PFSK-1 (cell line): Measurements from ENCODE around the gene MAP3K4.

Experiments
- FOXP2 ChIP-seq: optimal IDR thresholded peaks from 2 replicates; pipeline ENCODE3; 2011; ENCODE audit warnings: borderline replicate concordance, control low read depth, inconsistent platforms; ENCODE audit not compliant: insufficient read depth; ENCODE audit errors: extremely low read length, extremely low read depth
- POLR2AphosphoS5 ChIP-seq: IDR thresholded peaks from 2 replicates; pipeline ENCODE4 v1.6.1; 2012; ENCODE audit warnings: low read depth, mild to moderate bottlenecking, control low read depth, low read length, moderate library complexity
- REST ChIP-seq, 2 experiments: IDR thresholded peaks; 2 replicates each; pipeline versions ENCODE4 v1.6.1 to v1.8.0; 2011 to 2012; ENCODE audit warnings: low read depth in 2 of 2, low read length in 2 of 2, control low read depth in 1 of 2, inconsistent platforms in 1 of 2, mild to moderate bottlenecking in 1 of 2, moderate library complexity in 1 of 2; ENCODE audit not compliant: insufficient read depth in 1 of 2
- SIN3A ChIP-seq: IDR thresholded peaks from 2 replicates; pipeline ENCODE4 v1.6.1; 2012; ENCODE audit warnings: mild to moderate bottlenecking, low read length, moderate library complexity, borderline replicate concordance; ENCODE audit not compliant: insufficient read depth
- TAF1 ChIP-seq: IDR thresholded peaks from 2 replicates; pipeline ENCODE4 v1.6.1; 2012; ENCODE audit warnings: low read length, control low read depth, borderline replicate concordance; ENCODE audit not compliant: insufficient read depth

Gene MAP3K4

GRCh38 chr6:160959726-160960435 lies 31.7 kb upstream of the MAP3K4 start:
- TF ChIP-seq SIN3A (no peak), REST (IDR thresholded peaks at IDR 0.05; ENCODE audit: insufficient read depth in 1 of 2, low read depth in 2 of 2, low read length in 2 of 2) (no peak), POLR2AphosphoS5 (no peak), FOXP2 (no peak), TAF1 (no peak)

DNA sequence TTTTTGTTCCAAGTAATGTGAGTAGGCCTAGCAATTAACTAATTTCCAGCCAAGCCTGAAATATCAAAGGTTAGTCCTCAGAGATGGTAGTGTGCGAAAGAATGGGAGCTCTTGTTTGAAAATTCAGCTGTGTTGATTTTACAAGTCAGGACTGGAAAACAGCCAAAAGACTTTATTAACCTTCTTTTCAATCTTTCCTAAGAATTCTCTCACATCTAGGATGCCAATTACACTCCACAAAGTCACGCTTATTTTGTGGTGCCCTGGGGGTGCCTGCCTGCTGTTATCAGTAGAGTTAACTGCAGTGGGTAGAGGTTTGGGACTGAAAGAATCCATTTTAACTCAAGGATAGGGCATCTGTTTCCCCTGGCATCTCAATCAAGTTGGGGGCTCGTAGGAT lies 30.7 kb upstream of the MAP3K4 start:
- TF ChIP-seq FOXP2, result no peak
- TF ChIP-seq REST (IDR thresholded peaks at IDR 0.05; ENCODE audit: insufficient read depth in 1 of 2, low read depth in 2 of 2, low read length in 2 of 2), result no peak
- no peak for TF ChIP-seq SIN3A
- no peak for TF ChIP-seq TAF1
- no peak for TF ChIP-seq POLR2AphosphoS5

DNA sequence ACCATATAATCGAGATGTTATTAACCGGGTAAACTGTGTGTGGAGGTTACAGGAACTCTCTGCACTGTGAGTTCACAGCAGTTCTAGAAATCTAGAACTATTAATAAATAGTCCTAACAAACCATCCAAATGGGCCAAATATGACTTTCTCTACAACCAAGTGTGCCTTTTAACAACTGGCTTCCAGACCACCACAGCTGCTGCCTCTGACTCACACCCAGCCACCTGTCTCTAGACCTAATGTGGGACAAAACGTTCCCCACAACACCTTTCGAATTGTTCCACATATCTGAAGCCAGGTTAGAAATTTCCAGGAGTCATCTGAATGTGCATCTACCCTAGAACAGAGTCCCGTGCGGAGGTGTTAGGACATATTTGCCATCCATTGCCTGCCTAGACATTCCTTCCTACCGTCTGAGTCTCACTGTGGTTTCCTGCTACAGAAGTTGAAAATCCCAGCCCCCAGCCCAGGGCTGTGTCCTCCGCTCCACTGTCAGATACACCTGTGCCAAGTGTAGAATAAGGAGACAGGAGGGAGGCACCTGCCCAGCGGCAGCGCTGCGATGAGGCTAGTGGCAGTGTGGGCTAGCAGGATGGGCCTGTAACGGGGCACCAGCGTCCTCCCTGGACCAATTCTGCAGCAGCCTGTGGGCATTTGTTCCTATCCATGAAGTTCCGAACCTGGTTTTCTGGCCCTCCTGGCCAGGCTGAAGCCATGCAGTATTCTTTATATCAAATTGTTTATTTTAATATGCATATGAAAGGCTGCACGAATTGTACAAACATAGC lies 28.5 kb upstream of the MAP3K4 start:
- TF ChIP-seq SIN3A (no peak), POLR2AphosphoS5 (no peak), REST (IDR thresholded peaks at IDR 0.05; ENCODE audit: insufficient read depth in 1 of 2, low read depth in 2 of 2, low read length in 2 of 2) (no peak), FOXP2 (no peak), TAF1 (no peak)

DNA sequence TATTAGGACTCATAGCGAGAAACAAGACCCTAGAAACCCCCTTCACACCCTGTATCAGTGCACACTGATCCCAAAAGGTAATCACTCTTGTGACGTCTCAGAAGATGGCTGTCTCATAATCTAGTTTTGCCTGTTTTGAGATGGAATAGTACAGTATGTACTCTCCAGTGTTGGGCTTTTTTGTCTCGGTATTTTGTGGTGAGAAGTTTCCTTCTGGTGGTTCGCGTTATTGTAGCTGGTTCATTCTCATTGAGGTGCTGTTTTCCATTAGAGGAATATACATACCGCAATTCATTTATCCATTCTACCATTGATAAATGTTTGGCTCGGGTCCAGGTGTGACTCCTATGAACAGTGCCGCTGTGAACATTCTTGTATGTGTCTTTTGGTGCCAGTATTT lies 27.9 kb upstream of the MAP3K4 start:
- TF ChIP-seq SIN3A (no peak), POLR2AphosphoS5 (no peak), TAF1 (no peak), REST (IDR thresholded peaks at IDR 0.05; ENCODE audit: insufficient read depth in 1 of 2, low read depth in 2 of 2, low read length in 2 of 2) (no peak)
